NCI-H2081 (cell line): ENCODE results near the gene WDR20.
"Not testable (repeated sequence)": the region's sequence is repeated elsewhere in the genome, so short reads cannot be mapped to it uniquely, and the experiment has no call there.

Source experiments
- DNase-seq, 2 experiments: peaks; one replicate each; lab custom pipeline; 2025; lab: John Stamatoyannopoulos, UW

Gene WDR20, protein sequence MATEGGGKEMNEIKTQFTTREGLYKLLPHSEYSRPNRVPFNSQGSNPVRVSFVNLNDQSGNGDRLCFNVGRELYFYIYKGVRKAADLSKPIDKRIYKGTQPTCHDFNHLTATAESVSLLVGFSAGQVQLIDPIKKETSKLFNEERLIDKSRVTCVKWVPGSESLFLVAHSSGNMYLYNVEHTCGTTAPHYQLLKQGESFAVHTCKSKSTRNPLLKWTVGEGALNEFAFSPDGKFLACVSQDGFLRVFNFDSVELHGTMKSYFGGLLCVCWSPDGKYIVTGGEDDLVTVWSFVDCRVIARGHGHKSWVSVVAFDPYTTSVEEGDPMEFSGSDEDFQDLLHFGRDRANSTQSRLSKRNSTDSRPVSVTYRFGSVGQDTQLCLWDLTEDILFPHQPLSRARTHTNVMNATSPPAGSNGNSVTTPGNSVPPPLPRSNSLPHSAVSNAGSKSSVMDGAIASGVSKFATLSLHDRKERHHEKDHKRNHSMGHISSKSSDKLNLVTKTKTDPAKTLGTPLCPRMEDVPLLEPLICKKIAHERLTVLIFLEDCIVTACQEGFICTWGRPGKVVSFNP

DNA sequence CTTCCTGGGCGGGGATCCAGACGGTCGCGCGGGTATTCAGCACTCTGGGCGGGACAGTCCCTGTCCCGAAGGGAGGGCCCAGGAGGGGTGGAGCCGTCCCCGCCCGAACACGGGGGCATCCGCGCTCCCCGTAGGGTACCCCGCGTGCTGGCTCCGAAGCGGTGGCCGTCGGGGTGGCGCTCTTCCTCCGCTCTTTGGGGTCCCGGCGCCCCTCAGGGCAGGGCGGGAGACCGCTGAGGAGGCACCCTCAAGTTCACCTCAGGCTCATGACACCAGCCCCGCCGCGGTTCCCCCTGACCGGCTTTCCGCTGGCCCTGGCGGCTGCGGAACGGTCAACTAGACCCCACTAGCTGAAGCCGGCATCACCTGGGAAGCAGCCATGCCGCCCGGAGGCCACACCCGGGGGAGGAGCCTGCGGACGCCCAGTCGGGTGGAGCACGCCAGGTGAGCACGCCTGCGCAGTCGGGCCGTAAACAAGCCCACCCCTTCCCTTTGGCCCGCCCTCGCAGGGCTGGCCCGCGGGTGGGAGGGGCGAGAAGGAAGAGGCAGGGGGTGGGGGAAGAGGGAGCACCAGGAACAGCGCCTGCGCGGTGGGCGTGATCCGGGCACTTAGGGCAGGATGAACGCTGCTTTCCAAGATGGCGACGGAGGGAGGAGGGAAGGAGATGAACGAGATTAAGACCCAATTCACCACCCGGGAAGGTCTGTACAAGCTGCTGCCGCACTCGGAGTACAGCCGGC, at the start of gene WDR20:
Gene WDR20 (plus strand): TSS at position 612 of the 741 bp plus-strand sequence. CDS start 27 bp downstream, at position 639.
- DNase-seq = peak; percentile 98 to 99

DNA sequence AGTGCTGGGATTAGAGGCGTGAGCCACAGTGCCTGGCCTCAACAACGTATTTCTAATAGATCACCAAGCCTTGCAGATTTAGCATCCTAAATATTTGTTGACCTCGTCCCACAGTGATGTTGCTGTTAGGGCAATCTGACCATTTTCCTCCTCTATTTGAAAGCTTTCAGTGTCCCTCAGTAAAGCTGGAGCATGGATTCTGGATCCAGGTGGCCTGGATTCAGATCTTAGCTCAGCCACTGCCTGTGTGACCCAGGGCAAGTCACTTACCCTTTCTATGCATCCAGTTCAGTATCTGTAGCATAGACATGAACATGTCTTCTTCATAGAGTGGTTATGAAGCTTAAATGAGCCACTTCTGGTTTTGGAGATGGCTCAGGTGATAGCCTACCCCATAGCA, 49.0 kb upstream of the WDR20 start:
- DNase-seq = no peak

DNA sequence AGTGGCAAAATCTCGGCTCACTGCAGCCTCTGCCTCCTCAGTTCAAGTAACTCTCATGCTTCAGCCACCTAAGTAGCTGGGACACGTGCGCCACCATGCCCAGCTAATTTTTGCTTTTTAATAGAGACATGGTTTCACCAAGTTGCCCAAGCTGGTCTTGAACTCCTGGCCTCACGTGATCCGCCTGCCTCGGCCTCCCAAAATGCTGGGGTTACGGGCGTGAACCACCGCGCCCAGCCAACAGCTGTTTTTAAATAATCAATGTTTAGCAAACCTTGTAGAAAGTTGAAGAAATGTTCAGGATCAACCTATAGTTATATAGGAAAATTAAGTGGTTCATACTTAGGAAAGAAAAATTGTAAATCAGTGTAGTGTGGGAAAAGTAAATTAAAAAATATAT, 46.9 kb upstream of the WDR20 start:
- DNase-seq = no peak

DNA sequence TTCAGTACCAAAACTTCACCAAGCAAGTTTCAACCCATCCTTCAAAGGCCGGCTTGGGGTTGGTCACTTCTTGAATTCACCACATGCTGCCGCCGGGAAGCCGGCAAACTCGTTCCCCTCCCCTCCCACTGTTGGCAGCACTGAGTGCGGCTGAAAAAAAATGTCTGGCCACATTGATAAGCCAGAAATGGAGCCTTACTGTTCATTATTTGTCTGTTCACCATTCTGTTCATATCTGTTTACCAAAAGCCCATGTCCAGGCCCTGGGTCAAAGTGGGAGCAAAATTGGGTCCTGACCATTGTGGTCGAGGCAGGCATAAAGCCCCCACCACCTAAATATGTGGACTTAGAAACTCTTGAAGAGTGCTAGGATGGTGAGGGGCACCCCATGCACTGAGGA, 45.6 kb upstream of the WDR20 start:
- DNase-seq = no peak

DNA sequence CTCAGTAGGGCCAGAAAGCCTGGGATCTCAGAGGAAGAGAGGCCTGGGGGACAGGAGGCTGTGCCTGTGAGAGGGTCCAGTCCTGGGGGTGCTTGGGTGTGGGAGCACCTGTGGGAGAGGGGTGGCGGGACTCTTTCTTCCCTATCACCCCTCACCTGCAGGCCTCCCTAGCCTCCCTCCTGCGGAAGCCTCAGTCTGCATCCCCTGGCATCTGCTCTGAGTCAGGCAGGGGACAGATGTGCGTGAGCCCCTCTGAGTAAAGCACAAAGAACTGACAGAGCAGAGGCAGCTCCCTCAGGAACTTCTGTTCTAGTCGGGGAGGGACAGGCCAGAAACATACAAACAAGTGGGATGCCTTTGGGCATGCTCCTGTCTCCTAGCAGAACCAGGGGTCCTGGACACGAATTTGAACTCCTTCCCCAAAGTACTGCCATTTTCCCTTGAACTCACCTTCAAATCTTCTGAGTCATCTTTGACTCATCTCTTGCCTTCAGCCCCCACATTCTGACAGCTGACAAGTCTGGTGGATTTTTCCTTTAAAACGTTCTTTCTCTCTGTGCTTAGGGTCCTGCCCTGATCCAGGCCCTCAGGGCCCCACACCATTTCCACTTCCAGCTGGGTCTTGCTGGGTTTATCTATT, 44.3 kb upstream of the WDR20 start:
- DNase-seq = no peak

DNA sequence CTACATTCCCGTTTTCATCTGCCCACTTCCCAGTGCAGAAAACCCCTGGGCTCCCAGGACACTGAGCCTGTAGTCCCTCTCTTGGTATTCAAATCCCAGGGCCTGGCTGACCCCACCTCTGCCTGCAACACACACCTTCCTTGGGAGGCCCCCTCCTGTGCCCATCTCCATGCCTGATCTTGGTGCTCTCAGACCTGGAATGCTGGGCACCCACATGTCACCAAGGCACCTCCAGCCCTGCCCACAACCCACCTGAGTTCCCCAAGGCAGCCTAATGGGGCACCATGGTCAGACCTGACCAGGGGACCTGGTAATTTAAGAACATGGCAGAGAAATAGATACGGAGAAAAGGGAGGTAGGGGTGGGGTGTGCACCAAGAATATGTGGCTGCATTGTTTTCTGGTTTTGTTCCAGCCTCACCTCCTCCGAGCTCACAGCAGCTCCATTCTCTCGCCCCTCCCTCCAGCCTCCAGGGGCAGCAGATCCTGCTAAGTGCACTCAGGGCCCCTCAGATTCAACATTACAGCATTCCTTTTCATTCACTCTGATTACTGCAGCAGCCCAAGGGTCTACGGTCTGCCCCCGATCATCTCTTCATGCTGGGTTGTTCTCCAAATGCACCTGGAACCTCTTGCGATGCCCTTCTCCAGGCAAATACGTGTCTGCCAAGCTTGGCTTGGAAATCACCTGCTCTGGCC, 43.7 kb upstream of the WDR20 start:
- DNase-seq = no peak

DNA sequence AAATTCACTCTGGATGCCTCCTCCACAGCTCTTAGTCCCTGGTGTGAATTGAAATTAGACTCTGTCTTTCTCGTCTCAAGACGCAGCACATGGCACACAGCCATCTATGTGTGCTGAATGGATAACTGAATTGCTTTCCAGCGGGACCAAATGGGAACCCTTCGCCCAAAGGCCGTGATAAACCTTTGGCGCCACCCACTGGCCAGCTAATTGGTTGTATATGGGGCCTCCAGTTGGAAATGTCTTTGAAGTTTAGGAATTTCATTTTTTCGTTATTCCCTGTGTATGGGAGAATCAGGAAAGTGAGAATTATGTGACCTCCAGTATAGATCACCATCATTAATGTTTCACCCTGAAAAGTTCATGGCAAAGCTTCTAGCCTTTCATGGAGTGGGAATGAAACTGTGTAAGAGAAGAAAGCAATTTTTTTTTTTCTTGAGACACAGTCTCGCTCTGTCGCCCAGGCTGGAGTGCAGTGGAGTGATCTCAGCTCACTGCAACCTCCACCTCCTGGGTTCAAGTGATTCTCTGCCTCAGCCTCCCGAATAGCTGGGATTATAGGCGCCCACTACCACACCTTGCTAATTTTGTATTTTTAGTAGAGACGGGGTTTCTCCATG, 43.0 kb upstream of the WDR20 start:
- peak; percentile 75 to 80 for DNase-seq

DNA sequence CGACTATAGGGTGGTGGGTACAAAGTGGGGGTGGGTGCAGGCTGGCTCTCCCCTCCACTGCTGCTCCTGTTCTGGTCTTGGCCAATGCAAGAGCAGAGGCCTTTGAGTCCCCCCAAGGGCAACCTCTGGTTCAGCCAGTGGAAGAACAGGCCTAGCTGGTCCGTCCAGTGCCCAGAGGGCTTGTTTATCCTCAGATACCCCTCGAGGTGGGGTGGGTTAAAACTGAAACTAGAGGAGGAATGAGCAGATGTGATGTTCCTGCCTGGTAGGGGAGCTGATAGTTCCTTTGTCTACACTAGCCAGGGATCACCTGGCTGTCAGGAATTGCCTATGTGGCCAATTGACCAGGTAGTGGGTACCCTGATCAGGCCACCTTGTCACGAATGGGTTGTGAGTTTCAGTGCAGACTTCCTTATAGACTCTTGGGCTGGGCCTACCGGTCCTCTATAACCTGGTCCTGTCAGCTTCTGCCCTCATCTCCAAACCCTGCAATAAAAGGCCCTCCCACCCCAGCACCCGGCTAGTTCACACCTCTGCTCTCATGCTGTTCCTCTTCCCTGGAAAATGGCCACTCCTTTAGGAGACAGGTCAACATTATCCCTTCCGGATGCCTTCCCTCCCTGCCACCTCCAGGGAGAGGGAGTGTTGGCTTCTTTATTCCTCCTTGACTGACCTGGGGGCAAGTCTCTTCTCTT, 42.1 kb upstream of the WDR20 start:
- DNase-seq = no peak

DNA sequence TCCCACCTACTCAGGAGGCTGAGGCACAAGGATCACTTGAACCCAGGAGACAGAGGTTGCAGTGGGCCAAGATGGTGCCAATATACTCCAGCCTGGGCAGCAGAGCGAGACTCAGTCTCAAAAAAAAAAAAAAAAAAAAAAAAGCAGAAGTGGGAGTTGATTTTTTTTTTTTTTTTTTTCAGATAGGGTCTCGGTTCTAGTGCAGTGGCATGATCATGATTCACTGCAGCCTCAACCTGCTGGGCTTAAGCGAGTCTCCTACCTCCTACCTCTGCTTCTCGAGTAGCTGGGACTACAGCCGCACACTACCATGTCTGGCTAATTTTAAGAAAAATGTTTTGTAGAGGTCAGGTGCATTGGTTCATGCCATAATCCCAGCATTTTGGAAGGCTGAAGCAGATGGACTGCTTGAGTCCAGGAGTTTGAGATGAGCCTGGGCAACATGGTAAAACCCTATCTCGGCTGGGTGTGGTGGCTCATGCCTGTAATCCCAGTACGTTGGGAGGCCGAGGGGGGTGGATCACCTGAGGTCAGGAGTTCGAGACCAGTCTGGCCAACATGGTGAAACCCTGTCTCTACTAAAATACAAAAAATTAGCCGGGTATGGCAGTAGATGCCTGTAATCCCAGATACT, 36.5 kb upstream of the WDR20 start:
- DNase-seq = no peak

DNA sequence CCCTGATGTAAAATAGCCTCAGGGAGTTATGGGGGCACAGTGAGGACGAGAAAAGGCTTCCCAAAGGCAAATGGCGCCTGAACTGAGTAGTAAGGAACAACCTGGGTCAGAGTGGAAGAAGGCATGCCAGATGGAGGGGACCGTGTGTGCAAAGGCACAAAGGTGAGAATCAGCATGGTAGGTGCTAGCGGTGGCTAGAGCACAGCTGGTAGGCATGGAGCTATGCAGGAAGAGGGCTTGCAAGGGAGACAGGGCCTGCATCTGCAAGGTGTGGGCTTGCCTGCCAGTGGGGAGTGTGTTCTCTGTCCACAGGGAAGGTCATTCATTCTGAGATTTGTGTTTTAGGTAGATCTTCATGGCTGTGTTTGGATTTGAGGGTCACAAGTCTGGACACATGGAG, 34.3 kb upstream of the WDR20 start:
- no peak for DNase-seq

DNA sequence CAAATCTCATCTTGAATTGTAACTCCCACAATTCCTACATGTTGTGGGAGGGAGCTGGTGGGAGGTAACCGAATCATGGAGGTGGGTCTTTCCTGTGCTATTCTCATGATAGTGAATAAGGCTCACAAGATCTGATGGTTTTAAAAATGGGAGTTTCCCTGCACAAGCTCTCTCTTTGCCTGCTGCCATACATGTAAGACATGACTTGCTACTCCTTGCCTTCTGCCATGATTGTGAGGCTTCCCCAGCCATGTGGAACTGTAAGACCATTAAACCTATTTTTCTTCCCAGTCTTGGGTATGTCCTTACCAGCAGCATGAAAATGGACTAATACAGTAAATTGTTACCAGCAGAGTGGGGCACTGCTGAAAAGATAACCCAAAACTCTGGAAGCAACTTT, 30.4 kb upstream of the WDR20 start:
- DNase-seq = not testable (repeated sequence)

DNA sequence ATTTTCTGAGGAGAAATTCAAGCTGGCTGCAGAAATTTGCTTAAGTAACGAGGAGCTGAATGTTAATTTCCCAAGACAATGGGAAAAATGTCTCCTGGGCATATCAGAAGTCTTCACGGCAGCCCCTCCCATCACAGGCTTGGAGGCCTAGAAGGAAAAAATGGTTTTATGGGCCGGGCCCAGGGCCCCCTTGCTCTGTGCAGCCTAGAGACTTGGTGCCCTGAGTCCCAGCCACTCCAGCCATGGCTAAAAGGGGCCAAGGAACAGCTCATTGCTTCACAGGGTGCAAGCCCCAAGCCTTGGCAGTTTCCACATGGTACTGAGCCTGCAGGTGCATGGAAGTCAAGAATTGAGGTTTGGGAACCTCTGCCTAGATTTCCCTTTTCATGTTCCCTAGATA, 28.6 kb upstream of the WDR20 start:
- no peak for DNase-seq

DNA sequence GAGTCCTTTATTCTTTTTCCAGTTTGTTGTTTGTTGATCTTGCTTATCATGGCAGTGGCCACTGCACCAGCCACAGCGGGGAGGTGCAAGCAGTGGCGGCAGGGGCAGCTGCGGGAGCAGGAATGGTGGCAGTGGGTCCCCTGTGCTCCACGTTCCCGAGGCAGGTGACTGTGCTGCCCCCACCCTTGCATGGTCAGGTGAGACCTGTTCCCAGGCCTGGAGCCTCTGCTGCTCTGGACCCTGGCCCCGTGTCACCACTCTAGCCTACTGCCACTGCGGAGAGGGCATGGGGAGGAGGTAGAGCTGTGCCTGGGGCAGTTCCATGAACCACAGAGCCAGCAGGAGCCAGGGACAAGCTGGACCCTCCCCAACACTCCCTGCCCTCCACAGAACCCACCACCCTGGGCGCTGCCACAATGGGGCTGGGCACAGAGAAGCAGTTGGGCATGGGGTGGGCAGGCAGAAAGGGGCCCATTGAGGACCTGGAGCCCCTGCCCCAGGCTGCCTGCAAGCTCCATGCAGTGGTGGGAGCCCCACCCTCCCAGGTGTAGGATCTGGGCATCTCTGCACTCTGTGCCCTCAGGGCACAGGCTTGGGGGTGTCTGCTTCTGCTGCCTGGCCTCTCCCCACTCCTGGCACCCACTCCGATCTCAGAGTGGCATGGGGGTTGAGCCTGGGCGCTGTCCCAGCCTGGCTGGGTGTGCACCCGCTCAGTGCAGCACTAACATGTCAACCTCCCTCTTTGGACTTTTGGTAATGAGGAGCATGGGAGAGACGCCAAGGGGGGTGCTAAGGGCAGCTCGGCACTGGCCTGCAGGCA, 23.1 kb upstream of the WDR20 start:
- no peak for DNase-seq

DNA sequence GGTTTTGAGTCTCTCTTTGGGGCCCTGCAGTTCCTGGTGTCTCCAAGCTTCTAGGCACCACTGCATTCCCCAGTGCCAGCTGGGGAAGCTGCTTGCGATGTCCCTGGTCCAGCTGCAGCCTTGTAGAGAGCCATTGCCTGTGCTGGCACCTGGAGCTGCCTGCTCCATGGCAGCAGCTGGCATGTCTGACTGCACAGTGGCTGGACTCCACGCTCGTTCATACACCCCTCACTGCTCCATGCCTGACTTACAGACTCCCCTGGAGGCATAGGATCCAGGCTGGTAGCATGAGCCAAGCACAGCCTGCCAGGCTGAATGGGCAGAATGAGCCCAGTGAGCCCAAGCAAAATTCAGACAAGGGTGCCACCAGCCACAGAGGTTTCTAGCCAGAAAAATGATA, 21.8 kb upstream of the WDR20 start:
- no peak for DNase-seq

DNA sequence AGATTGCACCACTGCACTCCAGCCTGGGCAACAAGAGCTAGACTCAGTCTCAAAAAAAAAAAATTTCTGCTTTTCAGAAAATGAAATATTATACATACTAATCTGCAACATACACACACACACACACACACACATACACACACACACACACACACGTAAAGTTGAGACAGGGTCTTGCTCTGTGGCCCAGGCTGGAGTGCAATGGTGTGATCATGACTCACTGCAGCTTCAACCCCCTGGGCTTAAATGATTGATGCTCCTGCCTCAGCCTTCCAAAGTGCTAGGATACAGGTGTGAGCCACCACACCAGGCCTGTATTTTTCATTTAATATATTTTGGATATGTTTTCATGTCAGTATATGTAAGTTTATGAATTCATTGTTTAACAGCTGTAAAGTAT, 18.8 kb upstream of the WDR20 start:
- DNase-seq = no peak

DNA sequence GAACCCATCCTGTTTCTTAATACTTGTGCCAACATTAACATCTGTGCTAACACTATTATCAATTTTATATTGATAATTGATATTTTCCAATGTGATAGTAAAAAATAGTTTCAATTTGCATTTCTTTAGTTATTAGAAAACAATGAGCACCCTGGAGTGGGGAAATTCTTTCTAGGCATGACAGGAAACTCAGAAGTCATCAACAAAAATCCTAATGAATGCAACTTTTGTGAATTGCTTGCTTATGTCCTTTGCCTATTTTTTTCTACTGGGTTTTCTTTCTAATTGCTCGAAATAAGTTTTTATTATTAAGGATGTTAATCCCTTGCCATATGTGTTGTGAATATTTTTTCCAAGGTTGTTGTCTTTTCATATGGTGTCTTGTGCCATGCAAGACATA, 18.1 kb upstream of the WDR20 start:
- no peak for DNase-seq

DNA sequence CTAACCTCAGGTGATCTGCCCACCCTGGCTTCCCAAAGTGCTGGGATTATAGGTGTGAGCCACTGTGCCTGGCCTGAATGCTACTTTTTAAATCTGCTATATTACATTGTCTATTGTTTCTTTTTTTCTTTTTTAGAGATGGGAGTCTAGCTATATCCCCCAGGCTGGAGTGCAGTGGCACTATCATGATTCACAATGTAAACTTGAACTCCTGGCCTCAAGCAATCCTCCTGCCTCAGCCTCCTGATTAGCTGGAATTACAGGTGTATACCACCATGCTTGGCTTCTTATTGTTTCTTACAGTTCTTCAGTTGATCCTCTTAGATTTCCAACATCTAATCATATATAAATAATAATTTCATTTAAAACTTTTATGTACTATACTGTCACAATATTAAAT, 15.3 kb upstream of the WDR20 start:
- DNase-seq = no peak

DNA sequence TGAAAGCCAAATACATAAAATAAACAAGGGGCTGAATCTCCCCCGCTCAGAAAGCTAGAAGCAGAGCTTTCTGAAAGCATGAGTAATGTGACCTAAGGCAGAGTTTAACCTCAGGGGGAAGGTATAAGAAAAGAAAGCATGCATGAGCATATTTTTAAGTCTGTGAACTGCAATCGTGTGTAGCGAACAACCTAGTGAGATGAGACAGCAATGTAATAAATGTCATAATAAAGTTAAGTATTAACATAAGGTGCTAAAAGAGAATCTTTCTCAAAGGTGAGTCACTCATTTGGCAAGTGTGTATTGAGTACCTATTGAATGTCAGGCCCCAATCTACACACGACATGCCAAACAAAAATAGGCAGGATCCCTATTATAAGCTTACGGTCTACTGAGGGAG, 14.2 kb upstream of the WDR20 start:
- no peak for DNase-seq

DNA sequence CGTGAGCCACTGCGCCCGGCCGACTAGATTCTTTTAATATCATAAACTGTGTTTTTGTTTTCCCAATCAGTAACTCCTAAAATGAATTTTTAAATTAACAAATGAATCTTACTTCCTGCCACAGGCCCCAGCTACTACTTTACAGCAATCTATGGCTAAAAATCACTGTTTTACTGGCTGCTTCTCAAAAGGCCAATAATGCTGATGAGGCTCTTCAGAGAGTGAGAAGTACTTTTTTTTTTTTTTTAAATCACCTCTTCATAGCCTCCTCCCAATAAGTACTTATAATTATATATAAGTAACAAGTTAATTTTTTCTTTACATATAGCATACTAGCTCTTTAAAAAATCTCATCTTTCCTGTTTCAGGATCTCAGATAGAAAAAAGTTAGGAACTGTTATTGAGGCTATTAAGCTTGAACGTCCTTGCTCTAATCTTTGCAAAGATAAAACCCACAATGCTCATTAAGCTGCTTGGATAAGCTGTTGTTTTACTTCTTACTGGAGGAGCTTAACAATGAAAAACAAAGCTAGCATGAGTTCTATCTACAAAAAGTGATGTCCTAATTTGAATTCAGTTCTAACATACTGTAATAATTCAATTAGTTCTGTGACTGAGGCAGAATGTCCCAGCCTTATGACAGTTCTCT, 12.8 kb upstream of the WDR20 start:
- DNase-seq = no peak
